Activated T-helper 17 cell treated with anti-CD3 and anti-CD28 coated beads, Interleukin-2, amount 50 U/mL, for 72 hours (primary cell): ENCODE data around the gene ESAM. TPM values are rescaled to one million over a fixed set of nuclear protein-coding genes. Genes with fewer than 3 reads are reported as not detected.
A peak's percentile ranks its signal among the peaks of the same experiment; 100 is the strongest.
"Not testable (repeated sequence)": the region's sequence is repeated elsewhere in the genome, so short reads cannot be mapped to it uniquely, and the experiment has no call there.

ENCODE experiments used
- ATAC-seq: fragments of 150-1000 bp; cut with Tn5 transposase; replicated peaks from 2 replicates; pipeline ENCODE4 v1.10.0; 2021; ENCODE audit warnings: mild to moderate bottlenecking, moderate library complexity
- H3K27ac Mint-ChIP-seq: one replicate; pipeline ENCODE4 v1.8.0; 2022; ENCODE audit warnings: mixed read lengths
- H3K27me3 Mint-ChIP-seq: one replicate; pipeline ENCODE4 v1.8.0; 2022; ENCODE audit warnings: mixed read lengths
- H3K36me3 Mint-ChIP-seq: one replicate; pipeline ENCODE4 v1.8.0; 2022; ENCODE audit warnings: low read depth, mild to moderate bottlenecking, mixed read lengths
- H3K4me1 Mint-ChIP-seq: one replicate; pipeline ENCODE4 v1.8.0; 2022; ENCODE audit warnings: mixed read lengths
- H3K4me3 Mint-ChIP-seq: one replicate; pipeline ENCODE4 v1.8.0; 2022; ENCODE audit warnings: mild to moderate bottlenecking, mixed read lengths
- H3K9me3 Mint-ChIP-seq: one replicate; pipeline ENCODE4 v1.8.0; 2022; ENCODE audit warnings: mixed read lengths
- total RNA-seq, 2 donors: library from RNA; stranded (reverse); gene quantifications; one replicate each; pipeline ENCODE4 v1.2.3, GENCODE V29; 2022

The ESAM gene
- total RNA-seq, 2 donors from 2014 or later: 0.50 to 0.84 TPM

DNA sequence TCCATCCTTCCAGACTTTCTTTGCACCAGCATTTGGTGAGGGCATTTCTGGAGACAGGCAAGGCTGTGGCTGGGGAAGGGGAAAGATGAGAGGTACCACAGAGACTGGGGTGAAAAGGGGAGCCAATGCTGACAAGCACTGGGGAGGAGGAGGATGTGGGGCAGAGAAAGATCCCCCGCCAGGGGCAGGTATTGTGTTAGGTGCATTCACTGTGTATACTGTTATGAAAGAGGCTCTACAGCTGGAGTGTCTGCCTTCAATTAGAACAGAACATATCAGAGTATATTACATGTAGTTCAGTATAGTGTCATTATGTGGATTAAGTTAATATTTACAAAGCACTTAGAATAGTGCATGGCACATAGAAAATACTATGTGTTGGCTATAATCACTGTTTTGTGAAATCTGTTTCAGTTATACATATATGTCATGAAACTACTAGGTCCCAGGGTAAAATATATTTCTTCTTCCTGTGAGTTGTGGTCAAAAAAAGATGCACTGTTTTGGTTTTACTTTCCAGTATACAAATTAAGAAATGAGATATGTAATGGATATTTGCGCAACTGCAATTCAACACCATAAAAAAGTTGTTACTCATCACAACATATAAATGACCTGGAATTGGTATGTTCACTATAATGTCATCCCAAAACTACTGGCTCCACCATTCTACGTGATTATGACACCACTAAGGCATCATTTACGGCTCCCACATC lies 29.7 kb upstream of the ESAM start:
- Mint-ChIP-seq H3K9me3 (no peaks in the 10 kb centered on the region), H3K27ac (no peak overlapping the region), H3K4me3 (no peak overlapping the region), H3K4me1 (peaks cover 21% of the 10 kb centered on the region), H3K36me3 (no peaks in the 10 kb centered on the region), H3K27me3 (no peaks in the 10 kb centered on the region)
- peak; percentile 29 for ATAC-seq

DNA sequence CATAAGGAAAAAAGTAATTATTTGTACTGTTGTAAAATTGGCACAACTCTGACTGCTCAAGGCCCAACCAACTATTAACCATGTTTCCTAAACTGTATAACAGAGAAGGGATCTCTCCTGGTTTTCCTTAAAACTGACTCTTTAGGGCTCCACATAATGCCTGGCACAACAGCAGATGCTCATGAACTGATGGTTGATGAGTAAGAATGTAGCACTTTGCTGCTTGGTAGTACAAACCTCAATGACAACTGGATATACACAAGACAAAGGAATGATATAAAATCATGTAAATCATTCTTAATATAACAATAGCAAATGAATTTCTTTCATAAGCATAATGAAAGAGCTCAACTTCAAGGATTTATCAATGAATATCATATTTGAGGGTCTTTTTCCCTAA lies 26.4 kb upstream of the ESAM start:
- H3K9me3 Mint-ChIP-seq: no peaks in the 10 kb centered on the region
- H3K4me1 Mint-ChIP-seq: peaks cover 21% of the 10 kb centered on the region
- H3K27me3 Mint-ChIP-seq: no peaks in the 10 kb centered on the region

DNA sequence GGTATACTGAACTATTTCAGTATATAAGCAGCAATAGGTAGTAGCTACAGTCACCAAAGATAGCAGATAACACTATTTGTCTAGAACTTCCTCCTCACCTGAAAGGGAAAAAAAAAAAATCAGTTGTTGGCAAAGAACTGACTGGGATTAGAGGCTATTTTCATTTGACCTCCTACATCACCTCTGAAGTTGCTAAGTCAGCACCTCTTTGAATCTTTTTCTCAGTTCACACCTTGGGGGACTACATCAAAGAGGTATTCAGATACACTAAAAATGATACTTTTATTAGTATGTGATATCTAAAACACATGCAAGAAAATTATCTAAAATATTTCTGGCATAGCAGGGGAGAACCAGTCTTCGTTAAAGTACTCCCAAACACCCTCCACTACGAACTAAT lies 22.0 kb upstream of the ESAM start:
- no peak for ATAC-seq
- no peaks in the 10 kb centered on the region for H3K9me3 Mint-ChIP-seq
- no peaks in the 10 kb centered on the region for H3K27me3 Mint-ChIP-seq
- no peak overlapping the region for H3K4me3 Mint-ChIP-seq
- no peaks in the 10 kb centered on the region for H3K36me3 Mint-ChIP-seq
- no peaks in the 10 kb centered on the region for H3K4me1 Mint-ChIP-seq
- H3K27ac Mint-ChIP-seq: no peak overlapping the region

More for the DNA sequence above, 26.4 kb upstream of the ESAM start:
- no peak overlapping the region for H3K4me3 Mint-ChIP-seq
- no peaks in the 10 kb centered on the region for H3K36me3 Mint-ChIP-seq
- ATAC-seq: no peak
- H3K27ac Mint-ChIP-seq: no peak overlapping the region

DNA sequence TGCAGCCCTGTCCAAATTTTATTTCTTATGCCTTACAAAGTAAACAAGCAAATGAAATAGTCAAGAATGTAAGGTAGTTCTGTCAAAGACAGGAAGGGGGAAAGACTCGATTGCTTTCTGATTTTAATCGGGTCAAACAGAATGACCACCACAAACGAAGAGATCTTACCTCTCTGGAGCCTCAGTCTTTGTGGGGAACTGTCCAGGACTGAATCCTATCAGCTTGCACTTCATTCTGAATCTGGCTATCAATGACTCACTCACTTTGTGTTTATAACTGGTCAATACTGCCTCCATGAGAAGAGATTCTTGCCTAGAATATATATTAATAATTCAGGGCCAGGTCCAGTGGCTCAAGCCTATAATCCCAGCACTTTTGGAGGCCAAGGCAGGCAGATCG lies 20.9 kb upstream of the ESAM start:
- Mint-ChIP-seq H3K4me1 (peaks cover 7% of the 10 kb centered on the region), H3K27ac (no peak overlapping the region), H3K9me3 (no peaks in the 10 kb centered on the region), H3K27me3 (no peaks in the 10 kb centered on the region), H3K36me3 (no peaks in the 10 kb centered on the region), H3K4me3 (no peak overlapping the region)
- no peak for ATAC-seq

DNA sequence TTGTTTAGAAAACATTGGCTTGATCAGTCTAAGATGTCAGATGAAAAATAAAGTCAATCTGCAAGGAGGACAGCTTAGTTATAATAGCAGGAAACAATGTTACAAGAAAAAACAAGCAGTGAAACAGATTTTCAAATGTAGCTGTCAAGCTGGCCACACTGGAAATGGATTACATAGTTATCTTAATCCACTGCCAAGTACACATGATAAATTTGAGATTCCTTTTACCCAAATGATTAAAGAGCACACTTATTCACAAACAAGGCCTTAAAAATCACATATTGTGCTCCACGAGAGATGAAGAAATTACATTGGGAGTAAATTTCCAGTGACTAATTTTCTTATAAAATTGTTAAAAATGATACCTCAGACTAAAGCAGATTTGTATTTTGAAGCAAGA lies 17.5 kb upstream of the ESAM start:
- Mint-ChIP-seq H3K4me3 (no peak overlapping the region), H3K9me3 (no peaks in the 10 kb centered on the region), H3K36me3 (no peaks in the 10 kb centered on the region), H3K27ac (no peak overlapping the region), H3K4me1 (peaks cover 15% of the 10 kb centered on the region), H3K27me3 (no peaks in the 10 kb centered on the region)
- no peak for ATAC-seq

DNA sequence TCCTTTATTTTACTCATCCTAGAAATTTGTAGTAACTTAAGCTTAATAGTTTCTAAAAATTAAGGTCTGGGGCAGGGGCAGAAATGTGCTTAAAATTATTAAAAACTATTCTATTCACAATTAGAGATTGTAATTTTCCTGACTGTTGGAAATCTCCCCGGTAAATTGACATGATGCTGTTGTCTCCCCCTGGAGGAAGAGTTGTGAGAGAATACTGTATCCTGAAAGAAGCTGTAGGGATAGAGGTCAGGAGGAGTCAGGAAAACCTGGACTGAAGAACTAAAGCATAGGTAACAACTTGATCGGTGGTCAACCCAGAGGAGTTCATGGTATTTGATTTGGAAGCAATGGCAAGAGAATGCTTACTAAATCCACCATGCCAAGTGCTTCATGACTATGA lies 16.2 kb upstream of the ESAM start:
- peaks cover 15% of the 10 kb centered on the region for H3K4me1 Mint-ChIP-seq
- peaks cover 5% of the 10 kb centered on the region for H3K36me3 Mint-ChIP-seq
- H3K9me3 Mint-ChIP-seq: no peaks in the 10 kb centered on the region
- no peak overlapping the region for H3K27ac Mint-ChIP-seq
- no peaks in the 10 kb centered on the region for H3K27me3 Mint-ChIP-seq
- no peak for ATAC-seq
- H3K4me3 Mint-ChIP-seq: no peak overlapping the region

DNA sequence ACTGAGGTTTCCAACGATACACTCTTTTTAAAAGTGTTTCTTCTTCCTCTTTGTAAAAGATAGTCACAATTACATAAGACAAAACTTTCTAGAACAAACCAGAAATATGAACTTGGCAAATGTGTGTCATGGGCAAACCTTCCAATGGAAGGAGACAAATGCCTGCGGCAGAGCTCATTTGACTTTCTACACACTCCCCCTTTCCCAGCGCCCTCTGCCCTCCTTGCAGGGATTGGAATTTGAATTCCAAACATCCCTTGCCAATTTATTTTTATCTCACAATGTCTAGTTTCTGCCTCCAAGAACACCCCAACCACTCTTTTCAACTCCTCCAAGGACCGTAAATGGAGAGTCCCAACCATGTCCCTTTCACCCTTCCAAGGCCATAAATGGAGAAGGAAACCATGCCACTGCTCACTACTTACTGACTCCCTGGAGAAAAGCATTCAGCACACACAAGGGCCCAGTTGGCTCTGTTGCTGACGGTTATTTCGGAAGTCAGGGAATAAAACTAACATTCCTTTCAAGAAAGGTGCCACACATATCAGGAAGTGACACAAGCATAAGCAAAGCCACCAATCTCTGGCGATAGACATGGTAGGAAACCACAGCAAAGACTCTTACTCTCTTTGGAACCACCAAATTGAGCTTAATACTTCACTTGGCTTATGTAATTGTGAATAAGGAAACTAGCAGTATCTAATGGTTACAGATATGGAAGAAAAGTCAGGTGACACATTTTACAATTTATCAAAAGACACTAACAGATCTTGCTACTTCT lies 15.0 kb upstream of the ESAM start:
- Mint-ChIP-seq H3K27me3 (no peaks in the 10 kb centered on the region), H3K36me3 (peaks cover 17% of the 10 kb centered on the region), H3K27ac (peak overlapping the region; percentile 14), H3K9me3 (no peaks in the 10 kb centered on the region), H3K4me1 (peaks cover 15% of the 10 kb centered on the region), H3K4me3 (no peak overlapping the region)
- no peak for ATAC-seq

DNA sequence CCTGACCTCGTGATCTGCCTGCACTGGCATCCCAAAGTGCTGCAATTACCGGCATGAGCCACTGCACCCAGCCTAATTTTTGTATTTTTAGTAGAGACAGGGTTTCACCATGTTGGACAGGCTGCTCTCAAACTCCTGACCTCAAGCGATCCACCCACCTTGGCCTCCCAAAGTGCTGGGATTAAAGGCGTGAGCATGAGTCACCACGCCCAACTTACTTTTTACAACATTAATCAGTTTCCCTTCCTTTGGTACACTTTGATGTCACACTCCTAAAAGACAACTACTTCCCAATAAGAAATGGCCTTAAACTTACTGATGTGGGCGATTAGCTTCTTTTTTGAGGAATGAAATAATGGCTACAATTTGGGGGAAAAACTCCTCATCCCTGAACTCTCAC lies 8.9 kb upstream of the ESAM start:
- H3K9me3 Mint-ChIP-seq, H3K4me3 Mint-ChIP-seq, ATAC-seq, H3K27ac Mint-ChIP-seq, H3K4me1 Mint-ChIP-seq, H3K27me3 Mint-ChIP-seq: not testable (repeated sequence)
- H3K36me3 Mint-ChIP-seq: peaks cover 68% of the 10 kb centered on the region

DNA sequence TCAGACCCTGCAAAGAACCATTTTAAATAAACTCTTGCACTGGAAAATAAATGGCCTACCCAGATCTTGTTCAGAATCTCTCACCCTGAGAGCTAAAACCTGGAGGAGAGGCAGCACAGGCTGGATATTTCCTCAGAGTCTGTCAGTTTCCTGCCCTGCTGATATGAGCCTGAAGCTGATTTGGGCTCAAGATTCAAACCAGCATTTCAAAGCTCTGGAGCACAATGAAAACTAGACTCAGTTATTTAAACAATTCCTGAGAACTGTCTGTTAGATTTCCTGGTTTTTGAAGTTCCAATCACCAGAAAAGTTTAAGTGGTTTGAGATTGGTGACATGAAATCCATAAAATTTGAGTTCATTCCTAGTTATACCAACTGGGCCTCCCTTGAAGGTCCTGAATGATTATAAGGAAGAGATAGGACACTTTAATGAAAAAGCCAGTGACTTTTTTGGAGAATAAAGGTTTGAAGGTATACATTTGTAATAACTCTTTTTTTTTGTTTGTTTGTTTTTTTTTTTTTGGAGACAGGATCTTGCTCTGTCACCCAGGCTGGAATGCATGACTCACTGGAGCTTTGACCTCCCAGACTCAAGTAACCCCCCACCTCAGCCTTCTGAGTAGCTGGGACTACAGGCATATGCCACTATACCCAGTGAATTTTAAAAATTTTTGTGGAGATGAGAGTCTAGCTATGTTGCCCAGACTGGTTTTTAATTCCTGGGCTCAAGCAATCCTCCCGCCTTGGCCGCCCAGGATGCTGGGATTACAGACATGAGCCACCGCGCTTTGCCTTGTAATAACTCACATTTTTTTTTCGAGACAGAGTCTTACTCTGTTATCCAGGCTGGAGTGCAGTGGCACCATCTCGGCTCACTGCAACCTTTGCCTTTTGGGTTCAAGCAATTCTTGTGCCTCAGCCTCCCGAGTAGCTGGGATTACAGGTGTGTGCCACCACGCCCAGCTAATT lies 8.0 kb upstream of the ESAM start:
- Mint-ChIP-seq H3K4me1 (peaks cover 4% of the 10 kb centered on the region), H3K4me3 (no peak overlapping the region), H3K36me3 (peaks cover 76% of the 10 kb centered on the region), H3K27me3 (no peaks in the 10 kb centered on the region), H3K27ac (no peak overlapping the region), H3K9me3 (no peaks in the 10 kb centered on the region)
- no peak for ATAC-seq

DNA sequence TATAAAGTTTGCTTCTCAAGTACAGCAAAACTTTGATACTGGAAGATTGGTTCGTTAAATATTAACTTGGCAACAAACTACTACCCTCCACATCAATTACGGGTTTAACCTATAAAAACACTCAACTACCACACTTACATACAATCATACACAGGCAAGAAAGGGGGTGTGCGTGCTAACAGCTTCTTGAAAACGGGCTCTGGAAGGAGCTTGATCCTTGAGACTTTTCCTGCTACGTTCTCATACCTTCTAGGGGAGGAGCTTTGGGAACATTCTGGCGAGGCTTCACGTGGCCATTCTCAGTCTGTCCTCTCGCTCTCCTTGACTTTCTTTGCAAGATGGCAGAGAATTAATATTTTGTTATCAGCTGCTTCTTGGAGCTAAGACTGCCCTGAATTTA lies 6.8 kb upstream of the ESAM start:
- ATAC-seq: no peak
- Mint-ChIP-seq H3K36me3 (peaks cover 78% of the 10 kb centered on the region), H3K27ac (no peak overlapping the region), H3K4me3 (no peak overlapping the region), H3K4me1 (peaks cover 4% of the 10 kb centered on the region), H3K27me3 (no peaks in the 10 kb centered on the region), H3K9me3 (no peaks in the 10 kb centered on the region)

DNA sequence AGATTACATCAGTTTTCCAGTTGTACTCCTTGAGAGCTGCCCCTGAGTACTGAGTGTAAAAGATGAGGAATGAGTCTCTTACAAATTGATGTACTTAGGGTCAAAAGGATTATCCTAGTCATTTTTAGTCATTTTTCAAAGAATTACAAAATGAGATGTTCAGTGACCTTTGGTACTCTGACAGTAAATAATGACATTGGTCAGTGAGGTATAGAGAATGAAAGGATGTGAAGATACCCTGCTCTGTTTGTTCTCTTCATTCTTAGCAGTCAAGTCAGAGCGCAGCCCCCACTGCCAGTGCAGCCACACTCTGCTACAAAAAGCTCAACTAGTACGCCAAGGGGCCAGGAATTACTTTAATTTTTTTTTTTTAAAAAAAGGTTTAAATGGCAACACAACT lies 4.1 kb upstream of the ESAM start:
- no peak overlapping the region for H3K27ac Mint-ChIP-seq
- peaks cover 7% of the 10 kb centered on the region for H3K27me3 Mint-ChIP-seq
- no peaks in the 10 kb centered on the region for H3K9me3 Mint-ChIP-seq
- no peaks in the 10 kb centered on the region for H3K4me1 Mint-ChIP-seq
- no peak for ATAC-seq
- H3K4me3 Mint-ChIP-seq: no peak overlapping the region
- H3K36me3 Mint-ChIP-seq: peaks cover 52% of the 10 kb centered on the region

DNA sequence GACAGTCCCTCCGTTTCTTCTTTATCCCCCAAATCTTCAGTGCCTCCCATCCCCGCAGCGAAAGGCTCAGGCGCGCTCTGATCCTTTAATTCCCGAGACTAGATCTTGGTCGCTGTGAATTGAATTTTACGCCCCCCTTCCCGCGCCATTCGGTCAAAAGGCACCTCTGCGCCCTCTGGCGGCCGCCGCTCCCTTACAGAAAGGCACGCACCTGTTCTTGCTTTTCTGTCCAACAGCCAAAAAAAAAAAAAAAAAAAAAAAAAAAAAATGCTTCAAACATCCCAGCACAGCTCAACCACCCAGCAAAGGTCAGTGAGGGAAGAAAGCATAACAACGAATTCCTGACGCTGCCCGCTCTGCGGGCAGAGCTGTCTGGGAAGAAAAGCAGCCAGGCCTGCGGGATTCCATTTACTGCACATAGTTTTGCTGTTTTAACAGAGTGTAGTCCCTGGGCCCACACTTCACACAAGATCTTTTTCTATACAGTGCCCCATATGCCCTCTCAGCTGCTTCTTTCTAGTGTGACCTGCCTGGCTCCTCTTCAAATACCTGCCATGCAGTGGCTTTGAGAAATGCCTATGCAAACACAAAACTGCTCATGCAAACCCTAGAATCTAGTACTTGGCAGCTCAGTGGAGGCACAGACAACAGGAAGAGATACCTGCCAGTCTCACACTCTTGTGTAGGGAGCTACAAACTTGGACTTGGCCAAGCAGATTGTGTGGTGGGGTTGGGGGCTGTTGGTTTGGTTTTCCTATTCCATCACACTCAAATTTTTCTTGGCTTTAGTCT lies 1.3 kb upstream of the ESAM start:
- peak; percentile 52 for ATAC-seq
- H3K27ac Mint-ChIP-seq: peak overlapping the region; percentile 30

DNA sequence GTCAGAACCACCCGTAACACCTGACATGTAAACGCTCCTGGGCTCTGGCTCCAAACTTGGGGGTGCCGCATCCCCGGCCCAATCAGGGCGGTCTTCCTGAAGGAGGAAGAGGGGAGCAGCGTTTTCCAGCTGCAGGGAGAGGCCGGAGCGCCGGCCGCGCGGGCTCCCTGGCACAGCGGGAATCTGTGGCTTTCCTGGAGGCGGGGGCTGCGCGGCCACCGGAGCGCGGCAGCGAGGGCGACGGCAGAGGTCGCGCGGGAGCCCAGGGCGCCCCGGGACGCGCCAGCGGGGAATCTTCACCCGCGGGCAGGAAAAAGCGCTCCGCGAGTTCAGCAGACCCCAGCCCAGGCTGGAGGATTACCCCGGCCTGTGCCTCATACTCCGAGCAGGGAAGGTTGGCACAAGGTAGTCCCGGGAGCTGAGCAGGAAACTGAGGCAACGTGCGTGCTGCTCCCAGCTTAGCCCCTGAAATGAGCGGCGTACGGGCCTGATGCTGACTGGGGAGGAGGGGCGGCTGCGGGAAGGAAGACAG lies 600 bp upstream of the ESAM start:
- H3K27ac Mint-ChIP-seq: peak overlapping the region; percentile 30
- H3K9me3 Mint-ChIP-seq: no peaks in the 10 kb centered on the region
- ATAC-seq: peak; percentile 49
- peaks cover 24% of the 10 kb centered on the region for H3K36me3 Mint-ChIP-seq
- H3K27me3 Mint-ChIP-seq: peaks cover 21% of the 10 kb centered on the region
- peak overlapping the region; percentile 83 for H3K4me3 Mint-ChIP-seq
- H3K4me1 Mint-ChIP-seq: peaks cover 5% of the 10 kb centered on the region

More for the DNA sequence above, 1.3 kb upstream of the ESAM start:
- Mint-ChIP-seq H3K4me1 (peaks cover 3% of the 10 kb centered on the region), H3K27me3 (peaks cover 19% of the 10 kb centered on the region), H3K36me3 (peaks cover 28% of the 10 kb centered on the region), H3K4me3 (peak overlapping the region; percentile 83), H3K9me3 (no peaks in the 10 kb centered on the region)
